Left renal cortex interstitium (tissue), 4 donors: Measurements from ENCODE around the gene MT1H. TPM values are rescaled to one million over a fixed set of nuclear protein-coding genes. Genes with fewer than 3 reads are reported as not detected.
A peak's percentile ranks its signal among the peaks of the same experiment; 100 is the strongest.

Experiments used
- DNase-seq, 4 donors: peaks; one replicate each; pipeline ENCODE4 v3.0.0-alpha.2; 2013; ENCODE audit warnings: low read depth in 4 of 4, low spot score in 2 of 4, missing footprints in 1 of 4
- polyA plus RNA-seq, 4 donors: library from polyadenylated mRNA; unstranded; fragments of 120-200 nt; gene quantifications; one replicate each; pipeline ENCODE4 v1.2.1, GENCODE V29; 2013; ENCODE audit not compliant: insufficient read length in 4 of 4

Gene MT1H
- polyA plus RNA-seq, 4 donors = 4.1 to 58.4 (median 25.7) TPM

GRCh38 chr16:56635441-56635967, 34.1 kb upstream of the MT1H start:
- DNase-seq = no peak

- DNase-seq = no peak
Measured at GRCh38 chr16:56636616-56637413, 32.8 kb upstream of the MT1H start.

- DNase-seq = no peak
Measured at GRCh38 chr16:56637814-56638750, 31.5 kb upstream of the MT1H start, which contains the start of gene MT1A. Gene MT1A (plus strand): TSS chr16:56638666. CDS start chr16:56638739, 73 bp downstream.

GRCh38 chr16:56639045-56639444, 30.6 kb upstream of the MT1H start:
- DNase-seq = no peak

GRCh38 chr16:56640076-56640475, 29.5 kb upstream of the MT1H start:
- no peak for DNase-seq

- no peak for DNase-seq
Measured at GRCh38 chr16:56641166-56641565, 28.4 kb upstream of the MT1H start.

GRCh38 chr16:56643080-56643778, 26.4 kb upstream of the MT1H start:
- DNase-seq = no peak

GRCh38 chr16:56643833-56644232, 25.8 kb upstream of the MT1H start:
- DNase-seq = no peak

GRCh38 chr16:56645311-56645710, 24.3 kb upstream of the MT1H start:
- DNase-seq = no peak

GRCh38 chr16:56645838-56646237, 23.8 kb upstream of the MT1H start:
- DNase-seq = no peak

GRCh38 chr16:56647641-56648431, 21.8 kb upstream of the MT1H start:
- no peak for DNase-seq

GRCh38 chr16:56649271-56649670, 20.3 kb upstream of the MT1H start:
- no peak for DNase-seq

- no peak for DNase-seq
Measured at GRCh38 chr16:56649820-56650219, 19.8 kb upstream of the MT1H start.

- no peak for DNase-seq
Measured at GRCh38 chr16:56651586-56651985, 18.0 kb upstream of the MT1H start, which contains the start of gene MT1B. Gene MT1B (plus strand): TSS chr16:56651886. CDS start chr16:56651954, 68 bp downstream.

GRCh38 chr16:56652600-56652999, 17.0 kb upstream of the MT1H start:
- DNase-seq = no peak

- DNase-seq = no peak
Measured at GRCh38 chr16:56653218-56653617, 16.4 kb upstream of the MT1H start.

- DNase-seq = peak in 1 of 4 donors; percentile 53
Measured at GRCh38 chr16:56657555-56658326, 11.9 kb upstream of the MT1H start, which contains the start of gene MT1F. Gene MT1F (plus strand): TSS chr16:56657959. CDS start chr16:56658059, 100 bp downstream.

GRCh38 chr16:56658327-56658875, 11.2 kb upstream of the MT1H start:
- DNase-seq = no peak
